Measurements from ENCODE around the gene RRP9. TPM values are rescaled to one million over a fixed set of nuclear protein-coding genes. Genes with fewer than 3 reads are reported as not detected.

Gene RRP9
- total and polyA plus RNA-seq, 2 donors (not counting 1 experiment from before 2014, with no cell fraction given) = 10.6 to 19.7 TPM

DNA sequence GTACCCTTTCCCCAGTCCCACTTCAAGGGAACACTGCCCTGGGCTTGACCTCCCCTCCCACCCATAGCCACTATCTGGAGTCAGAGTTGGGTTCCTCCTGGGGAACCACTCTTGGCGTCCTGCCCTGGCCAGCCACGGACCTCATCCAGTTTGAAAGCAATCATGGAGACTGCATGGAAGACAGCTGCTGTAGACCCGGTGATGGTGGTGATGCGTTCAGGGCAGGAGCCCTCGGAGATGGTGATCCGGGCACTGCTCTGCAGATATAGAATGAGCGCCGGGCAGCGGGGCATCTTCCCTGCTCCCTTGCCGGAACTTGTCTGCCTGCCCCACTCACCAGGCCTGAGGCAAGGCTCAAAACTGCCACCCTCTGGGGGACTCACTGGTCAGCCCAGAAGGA, 18.7 kb upstream of the RRP9 start:
- no peak overlapping the region for H2AFZ ChIP-seq (ENCODE audit: low read length)
- no peak overlapping the region for H3K4me2 ChIP-seq (ENCODE audit: extremely low read depth, insufficient read depth, low read length)
- no peak for TF ChIP-seq CTCF (conservative IDR thresholded peaks at IDR 0.05 in 1 of 2, IDR thresholded peaks at IDR 0.05 in 1 of 2; ENCODE audit: low read depth in 1 of 2, low read length in 2 of 2)
- no peak for TF ChIP-seq EZH2 (IDR thresholded peaks at IDR 0.05; ENCODE audit: low read length, missing control alignments)
- H3K9ac ChIP-seq (ENCODE audit: insufficient read depth, low read length) = no peak overlapping the region
- no peak for DNase-seq (ENCODE audit: low read depth in 2 of 2)
- peaks cover 2% of the 10 kb centered on the region for H3K4me1 ChIP-seq (ENCODE audit: control insufficient read depth, extremely low read depth, insufficient read depth, low read length)
- no peaks in the 10 kb centered on the region for H4K20me1 ChIP-seq (ENCODE audit: control insufficient read depth, extremely low read depth, insufficient read depth, low read length)
- no peak overlapping the region for H3K4me3 ChIP-seq (replicated peaks in 1 of 4; ENCODE audit: control extremely low read depth in 1 of 4, insufficient read depth in 1 of 4, low read depth in 3 of 4, low read length in 4 of 4)
- no peaks in the 10 kb centered on the region for H3K27me3 ChIP-seq (ENCODE audit: control insufficient read depth, insufficient read depth, low read length)
- no peak overlapping the region for H3K27ac ChIP-seq (ENCODE audit: insufficient read depth, low read length)
- H3K9me3 ChIP-seq (ENCODE audit: control insufficient read depth, insufficient read depth, low read depth, low read length) = no peaks in the 10 kb centered on the region
- H3K36me3 ChIP-seq (ENCODE audit: control insufficient read depth, insufficient read depth, low read length) = peaks cover 12% of the 10 kb centered on the region
- peaks cover 5% of the 10 kb centered on the region for H3K79me2 ChIP-seq (ENCODE audit: control insufficient read depth, insufficient read depth, low read length)

GRCh38 chr3:51959651-51960050, 17.9 kb upstream of the RRP9 start:
- no peak overlapping the region for H2AFZ ChIP-seq (ENCODE audit: low read length)
- H4K20me1 ChIP-seq (ENCODE audit: control insufficient read depth, extremely low read depth, insufficient read depth, low read length) = no peaks in the 10 kb centered on the region
- no peaks in the 10 kb centered on the region for H3K9me3 ChIP-seq (ENCODE audit: control insufficient read depth, insufficient read depth, low read depth, low read length)
- peaks cover 2% of the 10 kb centered on the region for H3K4me1 ChIP-seq (ENCODE audit: control insufficient read depth, extremely low read depth, insufficient read depth, low read length)
- H3K36me3 ChIP-seq (ENCODE audit: control insufficient read depth, insufficient read depth, low read length) = peaks cover 12% of the 10 kb centered on the region
- no peak overlapping the region for H3K4me3 ChIP-seq (replicated peaks in 1 of 4; ENCODE audit: control extremely low read depth in 1 of 4, insufficient read depth in 1 of 4, low read depth in 3 of 4, low read length in 4 of 4)
- peaks cover 3% of the 10 kb centered on the region for H3K27me3 ChIP-seq (ENCODE audit: control insufficient read depth, insufficient read depth, low read length)
- H3K27ac ChIP-seq (ENCODE audit: insufficient read depth, low read length) = no peak overlapping the region
- no peak overlapping the region for H3K9ac ChIP-seq (ENCODE audit: insufficient read depth, low read length)
- DNase-seq (ENCODE audit: low read depth in 2 of 2) = no peak
- no peak overlapping the region for H3K4me2 ChIP-seq (ENCODE audit: extremely low read depth, insufficient read depth, low read length)
- TF ChIP-seq EZH2 (IDR thresholded peaks at IDR 0.05; ENCODE audit: low read length, missing control alignments) (no peak), CTCF (conservative IDR thresholded peaks at IDR 0.05 in 1 of 2, IDR thresholded peaks at IDR 0.05 in 1 of 2; ENCODE audit: low read depth in 1 of 2, low read length in 2 of 2) (no peak)
- H3K79me2 ChIP-seq (ENCODE audit: control insufficient read depth, insufficient read depth, low read length) = peaks cover 3% of the 10 kb centered on the region

- H3K79me2 ChIP-seq (ENCODE audit: control insufficient read depth, insufficient read depth, low read length) = no peaks in the 10 kb centered on the region
Measured at GRCh38 chr3:51958603-51959521, 17.2 kb upstream of the RRP9 start.

More at GRCh38 chr3:51958603-51959521, 17.2 kb upstream of the RRP9 start:
- Histone ChIP-seq H3K27ac (ENCODE audit: insufficient read depth, low read length) (no peak overlapping the region), H4K20me1 (ENCODE audit: control insufficient read depth, extremely low read depth, insufficient read depth, low read length) (no peaks in the 10 kb centered on the region), H3K36me3 (ENCODE audit: control insufficient read depth, insufficient read depth, low read length) (peaks cover 12% of the 10 kb centered on the region), H3K27me3 (ENCODE audit: control insufficient read depth, insufficient read depth, low read length) (peaks cover 5% of the 10 kb centered on the region), H3K4me1 (ENCODE audit: control insufficient read depth, extremely low read depth, insufficient read depth, low read length) (peaks cover 2% of the 10 kb centered on the region), H3K4me2 (ENCODE audit: extremely low read depth, insufficient read depth, low read length) (no peak overlapping the region), H3K4me3 (replicated peaks in 1 of 4; ENCODE audit: control extremely low read depth in 1 of 4, insufficient read depth in 1 of 4, low read depth in 3 of 4, low read length in 4 of 4) (no peak overlapping the region), H2AFZ (ENCODE audit: low read length) (no peak overlapping the region), H3K9ac (ENCODE audit: insufficient read depth, low read length) (no peak overlapping the region), H3K9me3 (ENCODE audit: control insufficient read depth, insufficient read depth, low read depth, low read length) (no peaks in the 10 kb centered on the region)
- no peak for DNase-seq (ENCODE audit: low read depth in 2 of 2)
- TF ChIP-seq CTCF (conservative IDR thresholded peaks at IDR 0.05 in 1 of 2, IDR thresholded peaks at IDR 0.05 in 1 of 2; ENCODE audit: low read depth in 1 of 2, low read length in 2 of 2) = no peak
- TF ChIP-seq EZH2 (IDR thresholded peaks at IDR 0.05; ENCODE audit: low read length, missing control alignments) = no peak

All from fibroblast of lung (primary cell).